ENCODE data around the gene PSMB10.

The PSMB10 gene

DNA sequence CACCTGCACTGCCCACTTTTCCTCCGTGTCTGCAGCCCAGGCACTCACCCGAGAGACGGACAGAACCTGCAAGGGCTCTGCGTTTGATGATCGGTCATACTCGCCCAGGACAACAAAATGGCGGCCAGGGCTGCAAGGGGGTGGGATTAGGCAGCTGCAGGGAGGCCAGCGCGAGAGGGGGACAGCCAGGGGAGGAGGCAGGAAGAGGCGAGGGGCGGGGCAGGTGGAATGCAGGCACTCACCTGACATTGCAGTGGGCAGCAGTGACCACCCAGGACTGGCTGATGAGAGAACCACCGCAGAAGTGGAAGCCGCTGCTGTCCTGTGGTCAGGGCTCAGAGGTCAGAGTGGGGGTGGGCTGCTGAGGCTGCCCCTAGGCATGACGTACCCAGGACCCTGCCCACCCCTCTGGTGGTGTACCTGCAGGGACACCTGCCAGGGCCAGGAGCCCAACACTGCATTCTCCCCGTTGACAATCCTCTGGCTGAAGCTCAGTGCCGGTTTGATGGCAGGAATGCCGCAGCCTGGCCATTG is 5.9 kb downstream of the PSMB10 start:
- H3K36me3 ChIP-seq (ENCODE audit: control insufficient read depth in 4 of 4, insufficient read depth in 4 of 4, low read length in 3 of 4): peaks cover 0 to 82% (median 63%) of the 10 kb centered on the region in 4 experiments
- no peaks in the 10 kb centered on the region for H3K27me3 ChIP-seq (replicated peaks in 2 of 5; ENCODE audit: control insufficient read depth in 4 of 5, insufficient read depth in 5 of 5, low read length in 4 of 5)
- WGBS (ENCODE audit: insufficient coverage): 96% methylated on average over 17 of the region's 17 CpGs
- no peak for DNase-seq
- POLR2A ChIA-PET: no interaction called here
- H3K27ac ChIP-seq (ENCODE audit: insufficient read depth in 1 of 2, low read depth in 1 of 2, low read length in 2 of 2, poor library complexity in 1 of 2, severe bottlenecking in 2 of 2): no peak overlapping the region
- CTCF ChIA-PET: interaction anchor here (1.5 to 21.3 kb wide), 5 partner anchors 13 to 297 kb away, joined by 3 to 359 read pairs (median 5); partner anchors contain the start of genes EDC4 and NRN1L
- peaks cover 0 to 10% (median 9%) of the 10 kb centered on the region in 4 experiments for H3K4me1 ChIP-seq (ENCODE audit: control extremely low read depth in 1 of 4, control insufficient read depth in 4 of 4, insufficient read depth in 4 of 4, low read length in 3 of 4)
- H3K4me3 ChIP-seq (ENCODE audit: control insufficient read depth in 1 of 7, extremely low read depth in 1 of 7, insufficient read depth in 4 of 7, low read depth in 2 of 7, low read length in 6 of 7): no peak overlapping the region
- H3K9me3 ChIP-seq (ENCODE audit: control extremely low read depth in 1 of 5, control insufficient read depth in 4 of 5, insufficient read depth in 2 of 5, low read depth in 1 of 5, low read length in 4 of 5): no peaks in the 10 kb centered on the region

DNA sequence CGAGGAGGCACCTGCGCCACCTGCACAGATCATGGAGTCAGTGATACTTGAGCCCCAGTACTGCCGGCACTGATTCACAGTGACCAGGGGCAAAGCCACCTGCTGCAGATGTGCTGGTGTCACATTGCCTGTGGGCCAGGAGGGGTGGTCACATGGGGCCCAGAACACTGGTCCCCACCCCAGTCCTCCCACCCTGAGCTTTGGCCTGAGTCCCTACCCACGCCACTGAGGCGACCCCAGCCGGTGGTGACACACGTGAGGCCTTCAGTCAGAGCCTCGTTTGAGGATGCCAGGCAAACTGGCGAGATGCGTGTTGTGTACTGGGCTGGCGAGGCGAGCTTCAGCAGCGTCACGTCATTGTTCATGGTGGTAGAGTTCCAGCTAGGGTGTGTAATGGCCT is 6.5 kb downstream of the PSMB10 start:
- CTCF ChIA-PET: interaction anchor here (1.5 to 21.3 kb wide), 8 partner anchors 12 to 298 kb away, joined by 3 to 359 read pairs (median 6); partner anchors contain the start of genes EDC4 and NRN1L
- Histone ChIP-seq H3K27me3 (replicated peaks in 2 of 5; ENCODE audit: control insufficient read depth in 4 of 5, insufficient read depth in 5 of 5, low read length in 4 of 5) (no peaks in the 10 kb centered on the region), H3K4me1 (ENCODE audit: control extremely low read depth in 1 of 4, control insufficient read depth in 4 of 4, insufficient read depth in 4 of 4, low read length in 3 of 4) (peaks cover 0 to 6% (median 3%) of the 10 kb centered on the region in 4 experiments), H3K27ac (ENCODE audit: insufficient read depth in 1 of 2, low read depth in 1 of 2, low read length in 2 of 2, poor library complexity in 1 of 2, severe bottlenecking in 2 of 2) (no peak overlapping the region), H3K9me3 (ENCODE audit: control extremely low read depth in 1 of 5, control insufficient read depth in 4 of 5, insufficient read depth in 2 of 5, low read depth in 1 of 5, low read length in 4 of 5) (no peaks in the 10 kb centered on the region), H3K36me3 (ENCODE audit: control insufficient read depth in 4 of 4, insufficient read depth in 4 of 4, low read length in 3 of 4) (peaks cover 0 to 82% (median 62%) of the 10 kb centered on the region in 4 experiments), H3K4me3 (ENCODE audit: control insufficient read depth in 1 of 7, extremely low read depth in 1 of 7, insufficient read depth in 4 of 7, low read depth in 2 of 7, low read length in 6 of 7) (no peak overlapping the region)
- WGBS (ENCODE audit: insufficient coverage): 98% methylated on average over 14 of the region's 14 CpGs
- DNase-seq: no peak
- POLR2A ChIA-PET: no interaction called here

DNA sequence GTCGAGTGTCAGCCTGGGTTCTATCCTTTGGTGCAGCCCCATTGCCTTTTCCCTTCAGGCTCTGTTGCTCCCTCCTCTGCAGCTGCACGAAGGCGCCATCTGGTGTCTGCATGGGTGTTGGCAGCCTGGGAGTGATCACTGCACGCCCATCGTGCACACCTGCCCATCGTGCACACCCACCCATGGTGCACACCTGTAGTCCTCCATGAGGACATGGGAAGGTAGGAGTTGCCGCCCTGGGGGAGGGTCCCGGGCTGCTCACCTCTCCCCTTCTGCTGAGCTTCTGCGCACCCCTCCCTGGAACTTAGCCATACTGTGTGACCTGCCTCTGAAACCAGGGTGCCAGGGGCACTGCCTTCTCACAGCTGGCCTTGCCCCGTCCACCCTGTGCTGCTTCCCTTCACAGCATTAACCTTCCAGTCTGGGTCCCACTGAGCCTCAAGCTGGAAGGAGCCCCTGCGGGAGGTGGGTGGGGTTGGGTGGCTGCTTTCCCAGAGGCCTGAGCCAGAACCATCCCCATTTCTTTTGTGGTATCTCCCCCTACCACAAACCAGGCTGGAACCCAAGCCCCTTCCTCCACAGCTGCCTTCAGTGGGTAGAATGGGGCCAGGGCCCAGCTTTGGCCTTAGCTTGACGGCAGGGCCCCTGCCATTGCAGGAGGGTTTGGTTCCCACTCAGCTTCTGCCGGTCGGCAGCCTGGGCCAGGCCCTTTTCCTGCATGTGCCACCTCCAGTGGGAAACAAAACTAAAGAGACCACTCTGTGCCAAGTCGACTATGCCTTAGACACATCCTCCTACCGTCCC is 7.9 kb downstream of the PSMB10 start:
- POLR2A ChIA-PET: interaction anchor here (0.7 kb wide), 2 partner anchors 30 to 243 kb away, joined by 3 read pairs; no protein-coding TSS in a partner anchor
- no peak overlapping the region for H3K4me3 ChIP-seq (ENCODE audit: control insufficient read depth in 1 of 7, extremely low read depth in 1 of 7, insufficient read depth in 4 of 7, low read depth in 2 of 7, low read length in 6 of 7)
- WGBS (ENCODE audit: insufficient coverage): 76% methylated on average over 11 of the region's 16 CpGs

DNA sequence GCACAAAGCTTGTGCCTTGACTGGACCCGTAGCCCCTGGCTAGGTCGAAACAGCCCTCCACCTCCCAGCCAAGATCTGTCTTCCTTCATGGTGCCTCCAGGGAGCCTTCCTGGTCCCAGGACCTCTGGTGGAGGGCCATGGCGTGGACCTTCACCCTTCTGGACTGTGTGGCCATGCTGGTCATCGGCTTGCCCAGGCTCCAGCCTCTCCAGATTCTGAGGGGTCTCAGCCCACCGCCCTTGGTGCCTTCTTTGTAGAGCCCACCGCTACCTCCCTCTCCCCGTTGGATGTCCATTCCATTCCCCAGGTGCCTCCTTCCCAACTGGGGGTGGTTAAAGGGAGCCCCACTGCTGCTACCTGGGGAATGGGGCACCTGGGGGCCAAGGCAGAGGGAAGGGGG is 8.5 kb downstream of the PSMB10 start:
- H3K27ac ChIP-seq (ENCODE audit: insufficient read depth in 1 of 2, low read depth in 1 of 2, low read length in 2 of 2, poor library complexity in 1 of 2, severe bottlenecking in 2 of 2): no peak overlapping the region
- DNase-seq: no peak
- peaks cover 0 to 75% (median 49%) of the 10 kb centered on the region in 4 experiments for H3K36me3 ChIP-seq (ENCODE audit: control insufficient read depth in 4 of 4, insufficient read depth in 4 of 4, low read length in 3 of 4)
- H3K9me3 ChIP-seq (ENCODE audit: control extremely low read depth in 1 of 5, control insufficient read depth in 4 of 5, insufficient read depth in 2 of 5, low read depth in 1 of 5, low read length in 4 of 5): no peaks in the 10 kb centered on the region
- WGBS (ENCODE audit: insufficient coverage): 91% methylated on average over 7 of the region's 7 CpGs
- no peak overlapping the region for H3K4me3 ChIP-seq (ENCODE audit: control insufficient read depth in 1 of 7, extremely low read depth in 1 of 7, insufficient read depth in 4 of 7, low read depth in 2 of 7, low read length in 6 of 7)
- no peaks in the 10 kb centered on the region for H3K4me1 ChIP-seq (ENCODE audit: control extremely low read depth in 1 of 4, control insufficient read depth in 4 of 4, insufficient read depth in 4 of 4, low read length in 3 of 4)
- CTCF ChIA-PET: interaction anchor here (0.8 to 21.3 kb wide), 12 partner anchors 13 to 254 kb away, joined by 3 to 359 read pairs (median 6); partner anchors contain the start of genes EDC4 and NRN1L
- no peaks in the 10 kb centered on the region for H3K27me3 ChIP-seq (replicated peaks in 2 of 5; ENCODE audit: control insufficient read depth in 4 of 5, insufficient read depth in 5 of 5, low read length in 4 of 5)
- POLR2A ChIA-PET: interaction anchor here (0.7 kb wide), 2 partner anchors 29 to 243 kb away, joined by 3 read pairs; no protein-coding TSS in a partner anchor

More for the DNA sequence above, 7.9 kb downstream of the PSMB10 start:
- CTCF ChIA-PET: interaction anchor here (0.7 to 21.3 kb wide), 15 partner anchors 11 to 259 kb away, joined by 3 to 359 read pairs (median 5); partner anchors contain the start of genes EDC4 and NRN1L
- peak; percentile 56 to 77 (median 69) for DNase-seq
- Histone ChIP-seq H3K4me1 (ENCODE audit: control extremely low read depth in 1 of 4, control insufficient read depth in 4 of 4, insufficient read depth in 4 of 4, low read length in 3 of 4) (no peaks in the 10 kb centered on the region), H3K36me3 (ENCODE audit: control insufficient read depth in 4 of 4, insufficient read depth in 4 of 4, low read length in 3 of 4) (peaks cover 0 to 73% (median 51%) of the 10 kb centered on the region in 4 experiments), H3K9me3 (ENCODE audit: control extremely low read depth in 1 of 5, control insufficient read depth in 4 of 5, insufficient read depth in 2 of 5, low read depth in 1 of 5, low read length in 4 of 5) (no peaks in the 10 kb centered on the region), H3K27me3 (replicated peaks in 2 of 5; ENCODE audit: control insufficient read depth in 4 of 5, insufficient read depth in 5 of 5, low read length in 4 of 5) (no peaks in the 10 kb centered on the region), H3K27ac (ENCODE audit: insufficient read depth in 1 of 2, low read depth in 1 of 2, low read length in 2 of 2, poor library complexity in 1 of 2, severe bottlenecking in 2 of 2) (no peak overlapping the region)

DNA sequence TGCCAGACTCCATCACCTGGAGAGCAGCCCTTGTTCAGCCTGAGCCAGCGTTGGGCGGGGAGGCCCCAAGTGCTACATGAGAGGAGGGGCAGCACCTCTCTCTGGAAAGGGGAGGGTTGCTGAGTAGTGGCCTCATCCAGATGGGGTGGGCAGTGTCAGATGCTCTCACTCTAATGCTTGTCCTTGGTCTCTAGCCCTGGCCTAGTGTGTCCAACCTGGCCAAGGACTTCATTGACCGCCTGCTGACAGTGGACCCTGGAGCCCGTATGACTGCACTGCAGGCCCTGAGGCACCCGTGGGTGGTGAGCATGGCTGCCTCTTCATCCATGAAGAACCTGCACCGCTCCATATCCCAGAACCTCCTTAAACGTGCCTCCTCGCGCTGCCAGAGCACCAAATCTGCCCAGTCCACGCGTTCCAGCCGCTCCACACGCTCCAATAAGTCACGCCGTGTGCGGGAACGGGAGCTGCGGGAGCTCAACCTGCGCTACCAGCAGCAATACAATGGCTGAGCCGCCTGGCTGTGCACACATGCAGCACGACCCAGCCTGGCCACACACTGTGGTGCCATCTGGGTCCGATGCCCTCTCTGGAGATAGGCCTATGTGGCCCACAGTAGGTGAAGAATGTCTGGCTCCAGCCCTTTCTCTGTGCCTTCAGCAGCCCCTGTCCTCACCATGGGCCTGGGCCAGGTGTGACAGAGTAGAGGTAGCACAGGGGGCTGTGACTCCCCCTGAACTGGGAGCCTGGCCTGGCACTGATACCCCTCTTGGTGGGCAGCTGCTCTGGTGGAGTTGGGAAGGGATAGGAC is 9.3 kb downstream of the PSMB10 start:
- CTCF ChIA-PET: interaction anchor here (0.7 to 21.3 kb wide), 9 partner anchors 13 to 254 kb away, joined by 3 to 359 read pairs (median 6); partner anchors contain the start of genes EDC4 and NRN1L
- H3K9me3 ChIP-seq (ENCODE audit: control extremely low read depth in 1 of 5, control insufficient read depth in 4 of 5, insufficient read depth in 2 of 5, low read depth in 1 of 5, low read length in 4 of 5): no peaks in the 10 kb centered on the region
- H3K4me3 ChIP-seq (ENCODE audit: control insufficient read depth in 1 of 7, extremely low read depth in 1 of 7, insufficient read depth in 4 of 7, low read depth in 2 of 7, low read length in 6 of 7): no peak overlapping the region
- 96% methylated on average over 20 of the region's 22 CpGs for WGBS (ENCODE audit: insufficient coverage)
- H3K36me3 ChIP-seq (ENCODE audit: control insufficient read depth in 4 of 4, insufficient read depth in 4 of 4, low read length in 3 of 4): peaks cover 0 to 71% (median 45%) of the 10 kb centered on the region in 4 experiments
- POLR2A ChIA-PET: no interaction called here
- no peak for DNase-seq
- H3K27ac ChIP-seq (ENCODE audit: insufficient read depth in 1 of 2, low read depth in 1 of 2, low read length in 2 of 2, poor library complexity in 1 of 2, severe bottlenecking in 2 of 2): no peak overlapping the region
- no peaks in the 10 kb centered on the region for H3K27me3 ChIP-seq (replicated peaks in 2 of 5; ENCODE audit: control insufficient read depth in 4 of 5, insufficient read depth in 5 of 5, low read length in 4 of 5)
- peaks cover 0 to 5% (median 0%) of the 10 kb centered on the region in 4 experiments for H3K4me1 ChIP-seq (ENCODE audit: control extremely low read depth in 1 of 4, control insufficient read depth in 4 of 4, insufficient read depth in 4 of 4, low read length in 3 of 4)

DNA sequence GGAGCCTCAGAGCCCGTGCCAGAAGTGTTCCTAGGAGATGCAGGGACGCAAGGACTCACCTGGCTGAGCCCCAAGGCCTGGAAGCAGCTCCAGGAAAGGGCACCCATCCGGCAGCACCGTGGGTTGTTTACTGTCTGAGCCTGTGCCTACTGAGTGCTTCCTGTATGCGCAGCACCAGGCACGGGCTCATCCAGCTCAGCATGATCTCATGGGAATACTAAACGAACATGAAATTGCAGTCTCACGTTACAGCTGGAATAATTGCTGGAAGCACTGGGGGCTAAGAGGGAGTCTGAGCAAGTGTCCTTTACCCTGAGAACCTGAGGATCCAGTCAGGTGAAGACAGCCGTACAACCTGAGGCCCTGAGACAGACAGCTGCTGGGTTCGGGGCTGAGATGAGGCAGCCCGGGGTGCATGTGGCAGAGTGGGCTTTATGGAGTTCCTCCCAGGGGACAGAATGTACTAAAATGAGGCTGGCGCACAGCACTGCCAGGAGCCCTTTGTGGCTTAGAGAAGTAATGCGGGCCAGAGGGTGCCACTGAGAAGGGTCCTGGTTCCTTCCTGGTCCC is 10.4 kb downstream of the PSMB10 start:
- 78% methylated on average over 12 of the region's 13 CpGs for WGBS (ENCODE audit: insufficient coverage)
- H3K27ac ChIP-seq (ENCODE audit: insufficient read depth in 1 of 2, low read depth in 1 of 2, low read length in 2 of 2, poor library complexity in 1 of 2, severe bottlenecking in 2 of 2): no peak overlapping the region
- peaks cover 0 to 60% (median 38%) of the 10 kb centered on the region in 4 experiments for H3K36me3 ChIP-seq (ENCODE audit: control insufficient read depth in 4 of 4, insufficient read depth in 4 of 4, low read length in 3 of 4)

More for the DNA sequence above, 10.4 kb downstream of the PSMB10 start:
- Histone ChIP-seq H3K9me3 (ENCODE audit: control extremely low read depth in 1 of 5, control insufficient read depth in 4 of 5, insufficient read depth in 2 of 5, low read depth in 1 of 5, low read length in 4 of 5) (no peaks in the 10 kb centered on the region), H3K4me1 (ENCODE audit: control extremely low read depth in 1 of 4, control insufficient read depth in 4 of 4, insufficient read depth in 4 of 4, low read length in 3 of 4) (peaks cover 0 to 15% (median 3%) of the 10 kb centered on the region in 4 experiments), H3K4me3 (ENCODE audit: control insufficient read depth in 1 of 7, extremely low read depth in 1 of 7, insufficient read depth in 4 of 7, low read depth in 2 of 7, low read length in 6 of 7) (no peak overlapping the region), H3K27me3 (replicated peaks in 2 of 5; ENCODE audit: control insufficient read depth in 4 of 5, insufficient read depth in 5 of 5, low read length in 4 of 5) (no peaks in the 10 kb centered on the region)
- CTCF ChIA-PET: interaction anchor here (0.6 to 21.3 kb wide), 12 partner anchors 8 to 203 kb away, joined by 3 to 359 read pairs (median 4); partner anchors contain the start of genes EDC4 and NRN1L
- POLR2A ChIA-PET: no interaction called here
- peak in 2 of 3 donors; percentile 18 for DNase-seq
